Renal cortical epithelial cell (primary cell): Measurements from ENCODE around the gene KIF1A. TPM values are rescaled to one million over a fixed set of nuclear protein-coding genes. Genes with fewer than 3 reads are reported as not detected.
A peak's percentile ranks its signal among the peaks of the same experiment; 100 is the strongest.

Experiments
- DNase-seq: peaks from one replicate; pipeline ENCODE4 v3.0.0-alpha.2; 2011; ENCODE audit warnings: low read depth
- total RNA-seq: library from RNA; depleted of rRNA; stranded (reverse); fragments of >200 nt; gene quantifications from 2 replicates; pipeline ENCODE4 v1.2.3, GENCODE V29; 2014

KIF1A gene
- 0.45 and 4.2 TPM in 2 replicates for total RNA-seq

GRCh38 chr2:240819858-240820606 is at the start of gene KIF1A:
Gene KIF1A, minus strand, starts transcription at chr2:240820219. Its CDS starts 22,467 bp downstream, at chr2:240797752.
- DNase-seq = no peak

GRCh38 chr2:240869109-240869955 is 49.3 kb upstream of the KIF1A start:
- DNase-seq = no peak

- no peak for DNase-seq
Observed at GRCh38 chr2:240868286-240869108, 48.5 kb upstream of the KIF1A start, which contains the start of gene AGXT. Gene AGXT, plus strand, starts transcription at chr2:240868824. Its CDS starts 42 bp downstream, at chr2:240868866.

GRCh38 chr2:240865391-240865790 is 45.4 kb upstream of the KIF1A start:
- no peak for DNase-seq

GRCh38 chr2:240864475-240864874 is 44.5 kb upstream of the KIF1A start:
- DNase-seq = no peak

GRCh38 chr2:240861547-240861946 is 41.5 kb upstream of the KIF1A start:
- no peak for DNase-seq

GRCh38 chr2:240858871-240859270 is 38.9 kb upstream of the KIF1A start:
- DNase-seq = no peak

- no peak for DNase-seq
Observed at GRCh38 chr2:240858321-240858720, 38.3 kb upstream of the KIF1A start.

- no peak for DNase-seq
Observed at GRCh38 chr2:240857039-240858008, 37.3 kb upstream of the KIF1A start.

- no peak for DNase-seq
Observed at GRCh38 chr2:240856151-240856980, 36.3 kb upstream of the KIF1A start.

GRCh38 chr2:240855670-240856069 is 35.7 kb upstream of the KIF1A start:
- DNase-seq = no peak

- no peak for DNase-seq
Observed at GRCh38 chr2:240852671-240853314, 32.8 kb upstream of the KIF1A start.

- peak; percentile 53 for DNase-seq
Observed at GRCh38 chr2:240851078-240851991, 31.3 kb upstream of the KIF1A start.

GRCh38 chr2:240850756-240851077 is 30.7 kb upstream of the KIF1A start:
- DNase-seq = no peak

GRCh38 chr2:240850026-240850425 is 30.0 kb upstream of the KIF1A start:
- no peak for DNase-seq

- no peak for DNase-seq
Observed at GRCh38 chr2:240848900-240849680, 29.1 kb upstream of the KIF1A start.

GRCh38 chr2:240847817-240848216 is 27.8 kb upstream of the KIF1A start:
- no peak for DNase-seq
